Tibial nerve (tissue), 4 donors: ENCODE measurements around the gene YTHDF1.

Experiments
- CTCF ChIP-seq, 5 experiments: fragments of 200-600 bp in 3 of 5; fragments of 450-650 bp in 2 of 5; sonication (generic) in 3 of 5; IDR thresholded peaks; one replicate each; pipeline ENCODE4 v1.5.1; 2016 to 2019; ENCODE audit warnings: antibody characterized with exemption in 5 of 5, mild to moderate bottlenecking in 3 of 5, moderate library complexity in 2 of 5
- EP300 ChIP-seq, 2 donors: sonication (generic); formaldehyde crosslinking; IDR thresholded peaks; one replicate each; pipeline ENCODE4 v1.6.1; 2017; ENCODE audit warnings: antibody characterized with exemption in 2 of 2, mild to moderate bottlenecking in 1 of 2
- POLR2A ChIP-seq, 2 donors: fragments of 450-650 bp; IDR thresholded peaks; one replicate each; pipeline ENCODE4 v1.6.1; 2017; ENCODE audit warnings: antibody characterized with exemption in 2 of 2, mild to moderate bottlenecking in 2 of 2, moderate library complexity in 2 of 2

- no peak for TF ChIP-seq CTCF (IDR thresholded peaks at IDR 0.05)
- TF ChIP-seq POLR2A (IDR thresholded peaks at IDR 0.05) = no peak
- TF ChIP-seq EP300 (IDR thresholded peaks at IDR 0.05) = no peak
These were observed 11.6 kb downstream of the YTHDF1 start for GRCh38 chr20:63204362-63204761.
